ENCODE results near the gene TENM4. TPM values are rescaled to one million over a fixed set of nuclear protein-coding genes. Genes with fewer than 3 reads are reported as not detected.

Gene TENM4
- total RNA-seq, 4 donors from 2014 or later, result 5.5 to 12.3 (median 8.9) TPM

DNA sequence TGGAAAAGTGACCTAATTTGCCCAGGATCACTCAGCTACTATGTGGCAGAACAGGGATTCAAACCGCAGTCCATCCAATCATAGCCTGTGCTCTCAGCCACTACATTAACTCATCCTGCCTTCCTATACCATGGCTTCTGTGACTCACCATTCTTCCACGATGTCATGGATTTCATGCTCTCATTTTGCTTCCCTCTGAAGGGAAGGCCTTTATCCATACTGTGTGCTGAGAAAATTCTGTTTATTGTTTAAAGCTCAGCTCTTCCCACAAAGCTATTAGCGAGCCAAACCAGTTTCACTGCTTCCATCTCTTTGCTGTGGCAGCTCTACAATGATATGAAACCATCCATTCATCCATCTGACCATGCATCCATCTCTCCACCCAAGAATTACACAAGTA lies 289.9 kb downstream of the TENM4 start:
- no peaks in the 10 kb centered on the region for H3K9me3 ChIP-seq
- H3K27ac ChIP-seq, result no peak overlapping the region
- WGBS, 2 donors (ENCODE audit: low coverage in 1 of 2), result 53 to 58% methylated on average over 3 of the region's 3 CpGs
- no peak for ATAC-seq
- no peaks in the 10 kb centered on the region for H3K27me3 ChIP-seq
- H3K4me3 ChIP-seq, result no peak overlapping the region
- no peaks in the 10 kb centered on the region for H3K36me3 ChIP-seq
- TF ChIP-seq POLR2A (IDR thresholded peaks at IDR 0.05), result no peak
- peaks cover 0 to 6% (median 0%) of the 10 kb centered on the region in 3 donors for H3K4me1 ChIP-seq

GRCh38 chr11:79150320-79150719 lies 290.5 kb downstream of the TENM4 start:
- TF ChIP-seq CTCF (IDR thresholded peaks at IDR 0.05) (no peak), POLR2AphosphoS5 (IDR thresholded peaks at IDR 0.05) (no peak), POLR2A (IDR thresholded peaks at IDR 0.05) (no peak), EP300 (IDR thresholded peaks at IDR 0.05) (no peak)
- 60 to 92% methylated on average over 1 of the region's 1 CpG for WGBS, 2 donors (ENCODE audit: low coverage in 1 of 2)
- Histone ChIP-seq H3K4me1 (peaks cover 0 to 6% (median 0%) of the 10 kb centered on the region in 3 donors), H3K9me3 (no peaks in the 10 kb centered on the region), H3K36me3 (no peaks in the 10 kb centered on the region), H3K27me3 (no peaks in the 10 kb centered on the region), H3K27ac (no peak overlapping the region), H3K4me3 (no peak overlapping the region)
- no peak for ATAC-seq

GRCh38 chr11:79147731-79148130 lies 293.1 kb downstream of the TENM4 start:
- WGBS, 2 donors (ENCODE audit: low coverage in 1 of 2), result 78 to 100% methylated on average over 1 to 2 of the region's 2 CpGs
- H3K9me3 ChIP-seq, result peaks cover 0 to 2% (median 0%) of the 10 kb centered on the region in 3 donors
- H3K27ac ChIP-seq, result no peak overlapping the region
- no peak for TF ChIP-seq CTCF (IDR thresholded peaks at IDR 0.05)
- TF ChIP-seq EP300 (IDR thresholded peaks at IDR 0.05), result no peak
- H3K4me1 ChIP-seq, result peaks cover 0 to 6% (median 0%) of the 10 kb centered on the region in 3 donors
- ATAC-seq, result no peak
- no peaks in the 10 kb centered on the region for H3K36me3 ChIP-seq
- H3K27me3 ChIP-seq, result no peaks in the 10 kb centered on the region
- H3K4me3 ChIP-seq, result no peak overlapping the region

DNA sequence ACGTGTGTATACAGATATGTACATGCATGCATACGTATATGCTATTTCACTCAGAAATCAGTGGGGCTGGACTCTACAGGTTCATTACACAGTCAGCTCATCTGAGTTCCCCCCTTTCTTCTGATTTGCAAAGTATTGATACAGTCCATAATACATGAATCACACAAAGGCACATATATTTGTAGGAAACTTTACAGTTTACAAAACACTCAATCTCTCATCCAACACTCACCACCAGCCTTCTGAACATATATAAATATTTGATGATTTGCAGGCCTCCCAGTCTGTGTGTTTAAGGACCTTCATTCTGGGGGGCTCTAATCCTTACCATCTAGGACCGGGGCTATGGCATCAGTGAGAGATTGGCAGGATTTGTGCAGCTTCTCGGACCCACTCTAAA lies 293.8 kb downstream of the TENM4 start:
- WGBS, 2 donors (ENCODE audit: low coverage in 1 of 2), result 81 to 93% methylated on average over 4 of the region's 4 CpGs
- peaks cover 0 to 6% (median 0%) of the 10 kb centered on the region in 3 donors for H3K9me3 ChIP-seq
- H3K36me3 ChIP-seq, result no peaks in the 10 kb centered on the region
- H3K4me3 ChIP-seq, result no peak overlapping the region
- peaks cover 0 to 6% (median 0%) of the 10 kb centered on the region in 3 donors for H3K4me1 ChIP-seq
- TF ChIP-seq POLR2A (IDR thresholded peaks at IDR 0.05) (no peak), EP300 (IDR thresholded peaks at IDR 0.05) (no peak), CTCF (IDR thresholded peaks at IDR 0.05) (no peak), POLR2AphosphoS5 (IDR thresholded peaks at IDR 0.05) (no peak)
- H3K27ac ChIP-seq, result no peak overlapping the region
- no peak for ATAC-seq
- no peaks in the 10 kb centered on the region for H3K27me3 ChIP-seq

DNA sequence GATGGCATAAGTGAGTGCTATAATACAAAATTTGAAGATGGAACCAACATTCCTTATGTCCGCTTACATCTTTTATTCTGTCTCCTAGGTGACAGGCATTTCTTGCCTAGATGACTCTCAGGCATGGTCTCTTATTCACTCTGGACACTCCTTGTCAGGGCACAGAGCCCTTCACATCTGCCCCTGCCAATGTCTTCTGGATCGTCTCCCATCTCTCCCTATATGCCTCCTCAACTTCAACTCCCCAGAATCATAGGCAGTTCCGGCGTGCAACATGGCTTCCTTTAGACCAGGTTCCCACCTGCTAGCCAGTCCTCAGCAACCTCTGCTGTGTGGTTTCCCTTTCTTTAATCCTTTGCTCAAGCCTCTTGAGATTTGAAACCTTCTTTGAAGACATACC lies 300.9 kb downstream of the TENM4 start:
- ATAC-seq, result no peak
- H3K9me3 ChIP-seq, result peaks cover 0 to 6% (median 0%) of the 10 kb centered on the region in 3 donors
- H3K4me3 ChIP-seq, result no peak overlapping the region
- no peak overlapping the region for H3K27ac ChIP-seq
- H3K27me3 ChIP-seq, result no peaks in the 10 kb centered on the region
- no peaks in the 10 kb centered on the region for H3K36me3 ChIP-seq
- no peaks in the 10 kb centered on the region for H3K4me1 ChIP-seq
- WGBS, 2 donors (ENCODE audit: low coverage in 1 of 2), result 95 to 97% methylated on average over 3 to 4 of the region's 4 CpGs
- no peak for TF ChIP-seq POLR2AphosphoS5 (IDR thresholded peaks at IDR 0.05)
- no peak for TF ChIP-seq CTCF (IDR thresholded peaks at IDR 0.05)
- TF ChIP-seq POLR2A (IDR thresholded peaks at IDR 0.05), result no peak
- no peak for TF ChIP-seq EP300 (IDR thresholded peaks at IDR 0.05)
